CD4-positive, CD25-positive, alpha-beta regulatory T cell (primary cell): ENCODE data around the gene PRM1. TPM values are rescaled to one million over a fixed set of nuclear protein-coding genes. Genes with fewer than 3 reads are reported as not detected.

Source experiments
- ATAC-seq, 2 donors: fragments of 150-1000 bp; cut with Tn5 transposase; one replicate each; pipeline ENCODE4 v1.10.0; 2021; ENCODE audit warnings: low read depth in 2 of 2, moderate number of reproducible peaks in 2 of 2, moderate library complexity in 1 of 2
- DNase-seq, 3 donors: peaks; one replicate each; pipeline versions ENCODE4 v3.0.0 to v3.0.0-alpha.2; 2012 to 2022; ENCODE audit warnings: mixed read lengths in 1 of 3
- H3K27ac ChIP-seq: one replicate; pipeline ENCODE4 v1.7.0; 2013; ENCODE audit warnings: mild to moderate bottlenecking, low read length; ENCODE audit not compliant: insufficient read depth, poor library complexity, severe bottlenecking
- H3K27me3 ChIP-seq: one replicate; pipeline ENCODE4 v1.7.0; 2013; ENCODE audit warnings: low read length; ENCODE audit not compliant: control insufficient read depth, insufficient read depth
- H3K36me3 ChIP-seq: one replicate; pipeline ENCODE4 v1.7.0; 2013; ENCODE audit warnings: mild to moderate bottlenecking, low read length, moderate library complexity; ENCODE audit not compliant: control insufficient read depth, insufficient read depth
- H3K4me1 ChIP-seq: 2 replicates; pipeline ENCODE4 v1.7.0; 2013; ENCODE audit warnings: mild to moderate bottlenecking, low read length; ENCODE audit not compliant: insufficient read depth, control insufficient read depth, poor library complexity, severe bottlenecking
- H3K4me3 ChIP-seq: one replicate; pipeline ENCODE4 v1.7.0; 2013; ENCODE audit warnings: low read depth, mild to moderate bottlenecking, low read length, moderate library complexity
- H3K9me3 ChIP-seq, 2 experiments: 1 replicate in 1 of 2; 2 replicates in 1 of 2; pipeline ENCODE4 v1.7.0; 2013; ENCODE audit warnings: low read length in 2 of 2, mild to moderate bottlenecking in 1 of 2, moderate library complexity in 1 of 2; ENCODE audit not compliant: control insufficient read depth in 2 of 2
- H3K27ac Mint-ChIP-seq, 3 donors: one replicate each; pipeline ENCODE4 v1.8.0; 2020 to 2022; ENCODE audit warnings: mild to moderate bottlenecking in 3 of 3, mixed read lengths in 3 of 3, moderate library complexity in 2 of 3
- H3K27me3 Mint-ChIP-seq: one replicate; pipeline ENCODE4 v1.8.0; 2022; ENCODE audit warnings: mild to moderate bottlenecking, mixed read lengths
- H3K36me3 Mint-ChIP-seq: one replicate; pipeline ENCODE4 v1.8.0; 2020; ENCODE audit warnings: mixed read lengths
- H3K4me1 Mint-ChIP-seq, 4 donors: one replicate each; pipeline ENCODE4 v1.8.0; 2020 to 2022; ENCODE audit warnings: mixed read lengths in 4 of 4, mild to moderate bottlenecking in 1 of 4
- H3K4me3 Mint-ChIP-seq, 4 donors: one replicate each; pipeline ENCODE4 v1.8.0; 2020 to 2022; ENCODE audit warnings: mild to moderate bottlenecking in 4 of 4, mixed read lengths in 4 of 4, moderate library complexity in 3 of 4
- H3K9me3 Mint-ChIP-seq, 7 donors: one replicate each; pipeline ENCODE4 v1.8.0; 2020 to 2022; ENCODE audit warnings: mixed read lengths in 7 of 7, mild to moderate bottlenecking in 3 of 7, moderate library complexity in 2 of 7
- polyA plus RNA-seq, 4 donors: library from polyadenylated mRNA; unstranded; fragments of 300-500 nt; fragmentation: Illumina TruSeq; gene quantifications; one replicate each; pipeline ENCODE4 v1.2.3, GENCODE V29; 2021
- total RNA-seq: library from RNA; stranded (reverse); gene quantifications from one replicate; pipeline ENCODE4 v1.2.3, GENCODE V29; 2022

The PRM1 gene
- total and polyA plus RNA-seq, 5 donors from 2014 or later, result not detected

GRCh38 chr16:11249233-11250061 lies 31.7 kb downstream of the PRM1 start:
- H3K27me3 ChIP-seq, result no peaks in the 10 kb centered on the region
- H3K27ac ChIP-seq, result no peak overlapping the region
- ATAC-seq (no peak), DNase-seq (peak in 1 of 3 donors; percentile 56)
- Mint-ChIP-seq H3K4me3 (peak overlapping the region in 2 of 4 donors; percentile 61 to 89), H3K4me1 (peaks cover 15 to 54% (median 29%) of the 10 kb centered on the region in 4 donors), H3K27ac (peak overlapping the region in 1 of 3 donors; percentile 43), H3K9me3 (no peaks in the 10 kb centered on the region), H3K27me3 (no peaks in the 10 kb centered on the region), H3K36me3 (peaks cover 15% of the 10 kb centered on the region)
- no peaks in the 10 kb centered on the region for H3K36me3 ChIP-seq
- no peak overlapping the region for H3K4me3 ChIP-seq
- H3K4me1 ChIP-seq, result peaks cover 37% of the 10 kb centered on the region
- no peaks in the 10 kb centered on the region for H3K9me3 ChIP-seq

GRCh38 chr16:11248133-11248532 lies 33.0 kb downstream of the PRM1 start:
- peaks cover 10% of the 10 kb centered on the region for H3K36me3 Mint-ChIP-seq
- Histone ChIP-seq H3K4me1 (peaks cover 24% of the 10 kb centered on the region), H3K4me3 (no peak overlapping the region), H3K27me3 (no peaks in the 10 kb centered on the region), H3K27ac (no peak overlapping the region), H3K9me3 (no peaks in the 10 kb centered on the region), H3K36me3 (no peaks in the 10 kb centered on the region)
- no peaks in the 10 kb centered on the region for H3K27me3 Mint-ChIP-seq
- ATAC-seq (no peak), DNase-seq (peak in 1 of 3 donors; percentile 53)
- no peak overlapping the region for H3K4me3 Mint-ChIP-seq
- no peaks in the 10 kb centered on the region for H3K9me3 Mint-ChIP-seq
- peaks cover 7 to 43% (median 21%) of the 10 kb centered on the region in 4 donors for H3K4me1 Mint-ChIP-seq
- no peak overlapping the region for H3K27ac Mint-ChIP-seq

GRCh38 chr16:11245988-11246387 lies 35.1 kb downstream of the PRM1 start:
- ATAC-seq, result no peak
- peak overlapping the region in 1 of 4 donors; percentile 40 for H3K4me3 Mint-ChIP-seq
- H3K4me1 Mint-ChIP-seq, result peaks cover 4 to 26% (median 7%) of the 10 kb centered on the region in 4 donors
- Histone ChIP-seq H3K4me1 (peaks cover 4% of the 10 kb centered on the region), H3K27me3 (no peaks in the 10 kb centered on the region), H3K4me3 (no peak overlapping the region), H3K36me3 (no peaks in the 10 kb centered on the region), H3K27ac (no peak overlapping the region), H3K9me3 (no peaks in the 10 kb centered on the region)
- H3K36me3 Mint-ChIP-seq, result peaks cover 4% of the 10 kb centered on the region
- H3K9me3 Mint-ChIP-seq, result no peaks in the 10 kb centered on the region
- no peak overlapping the region for H3K27ac Mint-ChIP-seq
- peak in 1 of 3 donors; percentile 63 for DNase-seq
- no peaks in the 10 kb centered on the region for H3K27me3 Mint-ChIP-seq

DNA sequence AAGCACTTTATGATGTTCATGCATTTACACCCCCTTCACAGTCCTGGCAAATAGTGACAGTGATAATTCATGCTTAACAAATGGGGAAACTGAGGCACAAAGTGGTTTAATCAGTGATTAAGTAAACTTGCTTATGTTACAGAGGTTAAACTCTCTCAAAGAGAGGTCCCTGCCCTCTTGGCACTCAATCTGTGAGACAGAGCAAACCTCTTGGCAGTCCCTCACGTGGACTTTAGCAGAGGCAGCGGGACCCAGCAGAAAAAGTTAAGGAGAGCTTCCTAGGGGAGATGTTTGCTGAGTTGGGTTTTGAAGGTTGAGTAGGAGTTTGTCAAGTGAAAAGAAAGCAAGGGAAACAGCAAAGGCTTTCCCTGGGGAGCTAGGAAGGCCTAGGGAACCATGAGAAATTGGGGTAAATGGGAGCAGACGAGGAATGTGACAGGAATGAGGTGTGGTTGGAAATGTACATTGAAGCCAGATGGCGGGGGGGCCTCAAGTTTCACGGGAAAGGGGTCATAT lies 35.9 kb downstream of the PRM1 start:
- Mint-ChIP-seq H3K27me3 (no peaks in the 10 kb centered on the region), H3K27ac (peak overlapping the region; percentile 27 to 95 (median 59)), H3K36me3 (no peaks in the 10 kb centered on the region), H3K4me1 (peaks cover 0 to 26% (median 7%) of the 10 kb centered on the region in 4 donors), H3K9me3 (no peaks in the 10 kb centered on the region), H3K4me3 (peak overlapping the region in 1 of 4 donors; percentile 40)
- Histone ChIP-seq H3K27ac (no peak overlapping the region), H3K9me3 (no peaks in the 10 kb centered on the region), H3K4me3 (no peak overlapping the region), H3K36me3 (no peaks in the 10 kb centered on the region), H3K27me3 (no peaks in the 10 kb centered on the region), H3K4me1 (peaks cover 10% of the 10 kb centered on the region)
- ATAC-seq (no peak), DNase-seq (no peak)

DNA sequence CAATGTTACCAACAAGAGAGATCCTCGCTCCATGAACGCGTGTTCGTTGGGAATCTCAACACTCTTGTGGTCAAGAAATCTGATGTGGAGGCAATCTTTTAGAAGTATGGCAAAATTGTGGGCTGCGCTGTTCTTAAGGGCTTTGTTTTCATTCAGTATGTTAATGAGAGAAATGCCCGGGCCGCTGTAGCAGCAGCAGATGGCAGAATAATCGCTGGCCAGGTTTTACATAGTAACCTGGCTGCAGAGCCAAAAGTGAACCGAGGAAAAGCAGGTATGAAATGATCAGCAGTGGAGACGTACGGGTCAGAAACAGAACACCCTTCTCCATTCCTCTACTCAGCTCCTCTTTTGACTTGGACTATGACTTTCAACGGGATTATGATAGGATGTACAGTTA lies 38.5 kb downstream of the PRM1 start:
- Histone ChIP-seq H3K27ac (no peak overlapping the region), H3K36me3 (no peaks in the 10 kb centered on the region), H3K4me3 (no peak overlapping the region), H3K27me3 (no peaks in the 10 kb centered on the region), H3K4me1 (peaks cover 10% of the 10 kb centered on the region), H3K9me3 (no peaks in the 10 kb centered on the region)
- Mint-ChIP-seq H3K27me3 (no peaks in the 10 kb centered on the region), H3K4me1 (peaks cover 0 to 23% (median 11%) of the 10 kb centered on the region in 4 donors), H3K4me3 (no peak overlapping the region), H3K27ac (no peak overlapping the region), H3K36me3 (no peaks in the 10 kb centered on the region), H3K9me3 (no peaks in the 10 kb centered on the region)
- no peak for ATAC-seq
- no peak for DNase-seq

DNA sequence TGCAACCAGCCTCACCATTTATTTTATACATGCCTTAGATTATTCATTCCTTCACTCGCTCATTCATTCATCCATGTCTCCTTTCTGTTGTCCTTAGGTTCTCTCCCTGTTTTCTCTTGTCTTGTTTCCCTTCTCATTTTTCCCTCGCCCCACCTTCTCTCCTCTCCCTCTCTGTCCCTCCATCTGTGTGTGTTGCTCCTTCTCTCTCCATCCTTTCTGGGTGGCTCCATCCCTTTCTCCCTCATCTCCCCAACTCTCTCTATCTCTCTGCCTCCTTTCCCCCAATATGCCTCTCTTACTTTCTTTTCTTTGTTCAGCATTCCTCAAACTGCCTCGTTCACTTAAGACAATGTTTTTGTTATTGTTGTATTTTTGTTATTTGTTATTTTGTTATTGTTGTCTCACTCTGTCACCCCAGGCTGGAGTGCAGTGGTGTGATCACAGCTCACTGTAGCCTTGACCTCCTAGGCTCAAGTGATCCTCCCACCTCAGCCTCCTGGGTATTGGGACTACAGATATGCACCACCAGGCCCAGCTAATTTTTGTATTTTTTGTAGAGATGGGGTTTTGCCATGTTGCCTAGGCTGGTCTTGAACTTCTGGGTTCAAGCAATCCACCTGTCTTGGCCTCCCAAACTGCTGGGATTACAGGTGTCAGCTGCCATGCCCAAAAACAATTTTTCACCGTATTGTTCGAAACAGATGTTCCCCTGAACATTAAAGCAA lies 39.5 kb downstream of the PRM1 start:
- Mint-ChIP-seq H3K9me3 (no peaks in the 10 kb centered on the region), H3K4me1 (peaks cover 0 to 22% (median 12%) of the 10 kb centered on the region in 4 donors), H3K36me3 (no peaks in the 10 kb centered on the region), H3K4me3 (no peak overlapping the region), H3K27me3 (no peaks in the 10 kb centered on the region), H3K27ac (no peak overlapping the region)
- H3K9me3 ChIP-seq, result no peaks in the 10 kb centered on the region
- H3K27me3 ChIP-seq, result no peaks in the 10 kb centered on the region
- H3K36me3 ChIP-seq, result no peaks in the 10 kb centered on the region
- no peak overlapping the region for H3K27ac ChIP-seq
- H3K4me3 ChIP-seq, result no peak overlapping the region
- H3K4me1 ChIP-seq, result peaks cover 10% of the 10 kb centered on the region
- ATAC-seq, result no peak
- no peak for DNase-seq

GRCh38 chr16:11240636-11241473 lies 40.3 kb downstream of the PRM1 start:
- peak in 1 of 3 donors; percentile 62 for DNase-seq

More at GRCh38 chr16:11240636-11241473, 40.3 kb downstream of the PRM1 start:
- peaks cover 0 to 22% (median 12%) of the 10 kb centered on the region in 4 donors for H3K4me1 Mint-ChIP-seq
- H3K36me3 Mint-ChIP-seq, result no peaks in the 10 kb centered on the region
- no peaks in the 10 kb centered on the region for H3K27me3 Mint-ChIP-seq
- H3K4me1 ChIP-seq, result peaks cover 6% of the 10 kb centered on the region
- peak overlapping the region; percentile 54 to 83 (median 76) for H3K27ac Mint-ChIP-seq
- H3K27me3 ChIP-seq, result no peaks in the 10 kb centered on the region
- H3K4me3 ChIP-seq, result no peak overlapping the region
- H3K9me3 ChIP-seq, result no peaks in the 10 kb centered on the region
- ATAC-seq, result peak; percentile 15 to 20
- no peak overlapping the region for H3K27ac ChIP-seq
- H3K9me3 Mint-ChIP-seq, result no peaks in the 10 kb centered on the region
- H3K4me3 Mint-ChIP-seq, result peak overlapping the region in 2 of 4 donors; percentile 33 to 69
- no peaks in the 10 kb centered on the region for H3K36me3 ChIP-seq
